Neural progenitor cell (in vitro differentiated cells): Measurements from ENCODE around the gene NHEJ1. TPM values are rescaled to one million over a fixed set of nuclear protein-coding genes. Genes with fewer than 3 reads are reported as not detected.

Experiments used
- DNase-seq: peaks from one replicate; pipeline ENCODE4 v3.0.0-alpha.2; 2016; ENCODE audit warnings: low spot score
- H2AFZ ChIP-seq: fragments of 200-600 bp; sonication (generic); replicated peaks from 2 replicates; pipeline ENCODE4 v1.6.1; 2016; ENCODE audit warnings: antibody characterized with exemption
- H3F3A ChIP-seq: fragments of 200-600 bp; sonication (generic); 2 replicates; pipeline ENCODE4 v1.6.1; 2016; ENCODE audit warnings: antibody characterized with exemption, low read depth
- H3K27ac ChIP-seq: fragments of 200-600 bp; sonication (generic); 2 replicates; pipeline ENCODE4 v1.5.1; 2016; ENCODE audit warnings: mild to moderate bottlenecking
- H3K27me3 ChIP-seq: fragments of 200-600 bp; sonication (generic); 2 replicates; pipeline ENCODE4 v1.6.1; 2016; ENCODE audit warnings: mild to moderate bottlenecking, moderate library complexity
- H3K36me3 ChIP-seq: fragments of 200-600 bp; sonication (generic); 2 replicates; pipeline ENCODE4 v1.5.1; 2016
- H3K4me1 ChIP-seq: fragments of 200-600 bp; sonication (generic); 2 replicates; pipeline ENCODE4 v1.6.1; 2016; ENCODE audit warnings: mixed run types
- H3K4me2 ChIP-seq: fragments of 200-600 bp; sonication (generic); 2 replicates; pipeline ENCODE4 v1.6.1; 2016
- H3K4me3 ChIP-seq: fragments of 200-600 bp; sonication (generic); 2 replicates; pipeline ENCODE4 v1.5.1; 2016
- H3K79me2 ChIP-seq: fragments of 200-600 bp; sonication (generic); 2 replicates; pipeline ENCODE4 v1.6.1; 2016; ENCODE audit warnings: low read depth
- H3K9ac ChIP-seq: fragments of 200-600 bp; sonication (generic); 2 replicates; pipeline ENCODE4 v1.6.1; 2016
- H3K9me3 ChIP-seq: fragments of 200-600 bp; sonication (generic); 2 replicates; pipeline ENCODE4 v1.5.1; 2016; ENCODE audit warnings: low read depth
- H4K20me1 ChIP-seq: fragments of 200-600 bp; sonication (generic); 2 replicates; pipeline ENCODE4 v1.6.1; 2016; ENCODE audit warnings: low read depth
- H3K27ac Mint-ChIP-seq: 3 replicates; pipeline ENCODE4 v1.8.0; 2021; ENCODE audit warnings: mixed read lengths
- H3K27me3 Mint-ChIP-seq: 2 replicates; pipeline ENCODE4 v1.8.0; 2022; ENCODE audit warnings: low read depth, mild to moderate bottlenecking, inconsistent platforms, moderate library complexity, mixed read lengths; ENCODE audit not compliant: insufficient read depth
- H3K36me3 Mint-ChIP-seq: 3 replicates; pipeline ENCODE4 v1.8.0; 2021; ENCODE audit warnings: mixed read lengths
- H3K4me1 Mint-ChIP-seq: 3 replicates; pipeline ENCODE4 v1.8.0; 2021; ENCODE audit warnings: mixed read lengths
- H3K4me3 Mint-ChIP-seq: 3 replicates; pipeline ENCODE4 v1.8.0; 2021; ENCODE audit warnings: mild to moderate bottlenecking, moderate library complexity, mixed read lengths
- H3K9me3 Mint-ChIP-seq: 3 replicates; pipeline ENCODE4 v1.8.0; 2020; ENCODE audit warnings: mixed read lengths
- EZH2 ChIP-seq: fragments of 200-600 bp; sonication (generic); IDR thresholded peaks from 2 replicates; pipeline ENCODE4 v1.6.1; 2017; ENCODE audit warnings: antibody characterized with exemption, mild to moderate bottlenecking, moderate library complexity
- EZH2phosphoT487 ChIP-seq: fragments of 200-600 bp; sonication (generic); IDR thresholded peaks from 2 replicates; pipeline ENCODE4 v1.6.1; 2017; ENCODE audit warnings: antibody characterized with exemption
- total RNA-seq: library from RNA; depleted of rRNA; stranded (reverse); fragments of >200 nt; gene quantifications from 2 replicates; pipeline ENCODE4 v1.2.3, GENCODE V29; 2015; ENCODE audit warnings: low replicate concordance
- TF ChIP-seq, protein P1 (sequence below): fragments of 200-600 bp; sonication (generic); IDR thresholded peaks from 2 replicates; pipeline ENCODE4 v1.5.1; 2017; ENCODE audit warnings: antibody characterized with exemption, mild to moderate bottlenecking

The NHEJ1 gene
- total RNA-seq, 1 donor from 2014 or later: 25.5 TPM

DNA sequence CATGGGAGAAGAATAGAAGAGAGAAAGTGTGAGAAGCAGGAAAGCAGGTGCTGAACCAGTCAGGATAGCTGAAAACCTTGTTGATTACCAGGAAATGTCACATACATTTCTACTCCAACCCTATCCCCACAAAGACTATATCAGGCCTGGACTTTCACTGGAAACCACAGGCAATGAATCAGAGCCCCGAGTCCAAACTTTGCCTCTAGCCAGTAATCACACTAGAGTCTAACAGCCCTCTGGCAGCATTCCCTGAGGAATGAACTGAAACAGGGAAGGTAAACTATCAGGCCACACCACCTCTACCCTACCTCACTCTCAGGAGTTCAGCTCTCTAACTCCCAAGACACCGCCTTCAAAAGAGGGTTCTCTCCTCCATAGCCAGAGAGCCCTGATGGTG, 81.2 kb downstream of the NHEJ1 start:
- no peaks in the 10 kb centered on the region for H3K4me1 Mint-ChIP-seq
- no peak overlapping the region for H3K9ac ChIP-seq

DNA sequence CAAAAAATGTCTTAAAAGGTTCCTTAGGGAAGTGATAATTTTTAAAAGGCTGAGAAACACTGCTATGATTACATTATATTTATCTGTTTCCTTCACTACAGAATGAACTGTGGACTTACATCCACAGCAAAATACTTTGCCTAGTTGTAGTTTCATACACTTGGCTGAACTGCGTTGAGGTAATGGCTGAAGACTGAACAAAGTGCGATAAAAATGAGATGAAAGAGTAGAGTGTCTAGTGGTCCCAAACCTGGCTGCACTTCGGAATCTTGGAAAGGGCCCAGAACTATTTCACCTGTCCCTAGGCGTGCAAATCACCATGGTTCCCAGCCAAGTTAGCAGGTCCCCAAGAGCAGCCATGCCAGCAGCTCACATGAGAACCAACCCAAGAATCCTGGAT, 81.7 kb downstream of the NHEJ1 start:
- no peak for DNase-seq
- Histone ChIP-seq H3K79me2 (no peaks in the 10 kb centered on the region), H3K27me3 (no peaks in the 10 kb centered on the region), H3K4me3 (no peak overlapping the region), H2AFZ (no peak overlapping the region), H3F3A (no peaks in the 10 kb centered on the region), H3K9me3 (no peaks in the 10 kb centered on the region), H3K27ac (no peak overlapping the region), H4K20me1 (peaks cover 5% of the 10 kb centered on the region), H3K36me3 (no peaks in the 10 kb centered on the region), H3K9ac (no peak overlapping the region), H3K4me1 (no peaks in the 10 kb centered on the region), H3K4me2 (no peak overlapping the region)
- no peak overlapping the region for H3K27ac Mint-ChIP-seq
- H3K4me3 Mint-ChIP-seq: no peak overlapping the region
- no peaks in the 10 kb centered on the region for H3K4me1 Mint-ChIP-seq
- H3K9me3 Mint-ChIP-seq: no peaks in the 10 kb centered on the region
- peaks cover 2% of the 10 kb centered on the region for H3K36me3 Mint-ChIP-seq
- TF ChIP-seq EZH2 (no peak), EZH2phosphoT487 (no peak)
- TF ChIP-seq, protein P1, sequence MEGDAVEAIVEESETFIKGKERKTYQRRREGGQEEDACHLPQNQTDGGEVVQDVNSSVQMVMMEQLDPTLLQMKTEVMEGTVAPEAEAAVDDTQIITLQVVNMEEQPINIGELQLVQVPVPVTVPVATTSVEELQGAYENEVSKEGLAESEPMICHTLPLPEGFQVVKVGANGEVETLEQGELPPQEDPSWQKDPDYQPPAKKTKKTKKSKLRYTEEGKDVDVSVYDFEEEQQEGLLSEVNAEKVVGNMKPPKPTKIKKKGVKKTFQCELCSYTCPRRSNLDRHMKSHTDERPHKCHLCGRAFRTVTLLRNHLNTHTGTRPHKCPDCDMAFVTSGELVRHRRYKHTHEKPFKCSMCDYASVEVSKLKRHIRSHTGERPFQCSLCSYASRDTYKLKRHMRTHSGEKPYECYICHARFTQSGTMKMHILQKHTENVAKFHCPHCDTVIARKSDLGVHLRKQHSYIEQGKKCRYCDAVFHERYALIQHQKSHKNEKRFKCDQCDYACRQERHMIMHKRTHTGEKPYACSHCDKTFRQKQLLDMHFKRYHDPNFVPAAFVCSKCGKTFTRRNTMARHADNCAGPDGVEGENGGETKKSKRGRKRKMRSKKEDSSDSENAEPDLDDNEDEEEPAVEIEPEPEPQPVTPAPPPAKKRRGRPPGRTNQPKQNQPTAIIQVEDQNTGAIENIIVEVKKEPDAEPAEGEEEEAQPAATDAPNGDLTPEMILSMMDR: no peak
- H3K27me3 Mint-ChIP-seq: peaks cover 2% of the 10 kb centered on the region

More for the DNA sequence above, 81.2 kb downstream of the NHEJ1 start:
- Mint-ChIP-seq H3K9me3 (no peaks in the 10 kb centered on the region), H3K4me3 (no peak overlapping the region), H3K27me3 (peaks cover 2% of the 10 kb centered on the region), H3K36me3 (no peaks in the 10 kb centered on the region), H3K27ac (no peak overlapping the region)
- Histone ChIP-seq H3K4me2 (no peak overlapping the region), H3K9me3 (no peaks in the 10 kb centered on the region), H3K4me1 (no peaks in the 10 kb centered on the region), H4K20me1 (peaks cover 5% of the 10 kb centered on the region), H3K27me3 (no peaks in the 10 kb centered on the region), H3K36me3 (no peaks in the 10 kb centered on the region), H3K27ac (no peak overlapping the region), H3K4me3 (no peak overlapping the region), H3K79me2 (no peaks in the 10 kb centered on the region), H3F3A (no peaks in the 10 kb centered on the region), H2AFZ (no peak overlapping the region)
- DNase-seq: no peak
- TF ChIP-seq, protein P1: no peak
- TF ChIP-seq EZH2phosphoT487 (no peak), EZH2 (no peak)

DNA sequence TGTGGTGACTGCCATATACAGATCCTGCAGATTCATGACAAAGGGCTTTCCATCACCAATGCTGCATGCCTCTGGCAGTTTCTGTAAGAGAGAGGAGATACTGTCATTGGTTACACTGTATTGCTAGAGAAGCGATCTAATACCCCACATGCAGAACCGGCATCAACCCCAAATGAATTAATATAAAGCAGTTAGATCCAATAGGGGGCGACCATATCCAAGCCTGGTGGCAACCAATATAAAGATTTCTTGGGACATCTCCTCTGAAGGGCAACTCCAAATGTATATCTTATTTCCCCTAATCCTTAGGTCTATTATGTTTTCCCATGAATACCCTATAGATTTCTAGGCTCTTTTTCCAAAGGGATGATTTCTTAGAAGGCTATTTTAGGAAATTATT, 82.5 kb downstream of the NHEJ1 start:
- H3K27me3 Mint-ChIP-seq: peaks cover under 1% of the 10 kb centered on the region
- H3K4me1 Mint-ChIP-seq: no peaks in the 10 kb centered on the region
- no peak overlapping the region for H3K27ac Mint-ChIP-seq
- Histone ChIP-seq H3K36me3 (no peaks in the 10 kb centered on the region), H3K27ac (no peak overlapping the region), H3K9me3 (no peaks in the 10 kb centered on the region), H3K9ac (no peak overlapping the region), H3K4me1 (no peaks in the 10 kb centered on the region), H3K4me2 (no peak overlapping the region), H3K79me2 (no peaks in the 10 kb centered on the region), H3F3A (no peaks in the 10 kb centered on the region), H2AFZ (no peak overlapping the region), H3K4me3 (no peak overlapping the region), H3K27me3 (no peaks in the 10 kb centered on the region), H4K20me1 (peaks cover 13% of the 10 kb centered on the region)
- peaks cover 2% of the 10 kb centered on the region for H3K36me3 Mint-ChIP-seq
- no peak for DNase-seq
- TF ChIP-seq EZH2phosphoT487: no peak
- TF ChIP-seq, protein P1: peak; percentile 18
- H3K4me3 Mint-ChIP-seq: no peak overlapping the region
- H3K9me3 Mint-ChIP-seq: no peaks in the 10 kb centered on the region
